GM12873 (cell line): ENCODE results near the gene WRAP53.

Experiments used
- CTCF ChIP-seq: IDR thresholded peaks from 2 replicates; pipeline ENCODE4 v1.5.1; 2012; ENCODE audit warnings: low read depth, mild to moderate bottlenecking, moderate library complexity, low read length, control low read depth; ENCODE audit not compliant: insufficient read depth; ENCODE audit errors: missing control alignments

The WRAP53 gene

GRCh38 chr17:7742729-7743128 is 54.5 kb downstream of the WRAP53 start:
- no peak for TF ChIP-seq CTCF

GRCh38 chr17:7744416-7744815 is 56.1 kb downstream of the WRAP53 start:
- no peak for TF ChIP-seq CTCF

GRCh38 chr17:7745748-7746470 is 57.6 kb downstream of the WRAP53 start:
- no peak for TF ChIP-seq CTCF

- TF ChIP-seq CTCF, result no peak
These were observed 59.4 kb downstream of the WRAP53 start for GRCh38 chr17:7747635-7748071.

GRCh38 chr17:7748076-7748775 is 59.9 kb downstream of the WRAP53 start:
- TF ChIP-seq CTCF, result no peak

- no peak for TF ChIP-seq CTCF
These were observed 62.1 kb downstream of the WRAP53 start for GRCh38 chr17:7750321-7750821.
